K562 (cell line): ENCODE measurements around the gene IL31. TPM values are rescaled to one million over a fixed set of nuclear protein-coding genes. Genes with fewer than 3 reads are reported as not detected.
A peak's percentile ranks its signal among the peaks of the same experiment; 100 is the strongest.

Source experiments
- ATAC-seq: fragments of 200-7000 bp; cut with Tn5 transposase; 3 replicates; pipeline ENCODE4 v1.9.1; 2020; ENCODE audit warnings: moderate library complexity
- BruUV-seq: library from RNA; stranded (reverse); fragments of 400-500 nt; replicated peaks from 2 replicates; lab custom pipeline; 2021; lab: Mats Ljungman, UMichigan
- CTCF ChIA-PET: fragments of 300-600 bp; formaldehyde crosslinking; extraction: SDS; loops from one replicate; lab custom pipeline; 2021; ENCODE audit warnings: low intra/inter-chr PET ratio; lab: Yijun Ruan, JAX
- POLR2A ChIA-PET: fragments of 300-600, 350-650 bp; sonication (Branson Sonifier 250); formaldehyde crosslinking; extraction: SDS; loops from one replicate; lab custom pipeline; 2021; ENCODE audit warnings: antibody characterized with exemption, inconsistent platforms; lab: Yijun Ruan, JAX
- DNase-seq, 4 experiments: peaks; one replicate each; pipeline versions ENCODE4 v3.0.0 to v3.0.0-alpha.2; 2011 to 2018; ENCODE audit warnings: low spot score in 3 of 4, mixed read lengths in 3 of 4; ENCODE audit errors: extremely low read depth in 1 of 4
- FAIRE-seq: peaks from 2 replicates; lab custom pipeline; 2011; peaks lifted over from hg19 to GRCh38; lab: Jason Lieb, UNC
- H2AFZ ChIP-seq: 2 replicates; pipeline ENCODE4 v1.6.0; 2011; ENCODE audit warnings: low read depth, low read length, control low read depth, inconsistent platforms
- H3K27ac ChIP-seq: fragments of 200-600 bp; 3 replicates; pipeline ENCODE4 v1.8.0; 2011; ENCODE audit warnings: low read depth, mild to moderate bottlenecking, control low read depth, inconsistent platforms, low read length, moderate library complexity, mixed read lengths; ENCODE audit errors: extremely low read depth
- H3K27me3 ChIP-seq, 2 experiments: fragments of 300-600 bp in 1 of 2; 2 replicates in 1 of 2; 3 replicates in 1 of 2; pipeline versions ENCODE4 v1.6.0 to v1.8.0; 2011; ENCODE audit warnings: inconsistent platforms in 2 of 2, low read length in 2 of 2, mild to moderate bottlenecking in 1 of 2, mixed read lengths in 1 of 2, moderate library complexity in 1 of 2; ENCODE audit not compliant: control insufficient read depth in 2 of 2, insufficient read depth in 2 of 2
- H3K36me3 ChIP-seq: fragments of 300-600 bp; 3 replicates; pipeline ENCODE4 v1.8.0; 2011; ENCODE audit warnings: mild to moderate bottlenecking, low read length, inconsistent platforms; ENCODE audit not compliant: control insufficient read depth, insufficient read depth
- H3K4me1 ChIP-seq, 2 experiments: fragments of 200-600 bp in 1 of 2; replicated peaks in 1 of 2; 2 replicates in 1 of 2; 3 replicates in 1 of 2; pipeline versions ENCODE4 v1.5.1 to v1.8.0; 2011; ENCODE audit warnings: inconsistent platforms in 2 of 2, low read length in 2 of 2, mild to moderate bottlenecking in 1 of 2, mixed read lengths in 1 of 2, moderate library complexity in 1 of 2; ENCODE audit not compliant: control insufficient read depth in 2 of 2, insufficient read depth in 2 of 2
- H3K4me2 ChIP-seq: 2 replicates; pipeline ENCODE4 v1.6.1; 2011; ENCODE audit warnings: low read length, control low read depth, inconsistent platforms, mixed read lengths; ENCODE audit not compliant: insufficient read depth
- H3K4me3 ChIP-seq: fragments of 200-600 bp; sonication (generic), shearing (Covaris generic); 2 replicates; pipeline ENCODE4 v1.5.1; 2016; ENCODE audit warnings: control low read depth, inconsistent platforms
- H3K79me2 ChIP-seq: fragments of 200-600 bp; 3 replicates; pipeline ENCODE4 v1.8.0; 2011; ENCODE audit warnings: low read length, inconsistent platforms; ENCODE audit not compliant: control insufficient read depth, insufficient read depth
- H3K9ac ChIP-seq, 2 experiments: 2 replicates each; pipeline versions ENCODE4 v1.6.0 to v1.6.1; 2011; ENCODE audit warnings: low read depth in 2 of 2, low read length in 2 of 2, control low read depth in 1 of 2, inconsistent platforms in 1 of 2, mild to moderate bottlenecking in 1 of 2, mixed read lengths in 1 of 2; ENCODE audit not compliant: insufficient read depth in 1 of 2
- H3K9me1 ChIP-seq: one replicate; pipeline ENCODE4 v1.6.0; 2011; ENCODE audit warnings: inconsistent platforms, mild to moderate bottlenecking, low read length, moderate library complexity; ENCODE audit not compliant: control insufficient read depth, insufficient read depth
- H3K9me3 ChIP-seq: replicated peaks from 2 replicates; pipeline ENCODE4 v1.5.1; 2011; ENCODE audit warnings: low read depth, low read length, inconsistent platforms; ENCODE audit not compliant: control insufficient read depth, insufficient read depth
- H4K20me1 ChIP-seq: replicated peaks from 2 replicates; pipeline ENCODE4 v1.6.1; 2011; ENCODE audit warnings: low read length, inconsistent platforms, mixed read lengths; ENCODE audit not compliant: control insufficient read depth, insufficient read depth
- JUN ChIP-seq, 2 experiments: sonication (generic) in 1 of 2; formaldehyde crosslinking in 1 of 2; IDR thresholded peaks; 2 replicates each; pipeline versions ENCODE4 v1.6.1 to v1.8.0; 2012 to 2022; ENCODE audit warnings: borderline replicate concordance in 2 of 2, mild to moderate bottlenecking in 2 of 2, improper control_type of control experiment in 1 of 2, low read depth in 1 of 2, low read length in 1 of 2, missing genetic modification reagents in 1 of 2
- NFE2 ChIP-seq: IDR thresholded peaks from 2 replicates; pipeline ENCODE4 v1.6.1; 2014; ENCODE audit warnings: antibody characterized with exemption, low read depth
- POLR2A ChIP-seq: fragments of 450-650 bp; conservative IDR thresholded peaks from 2 replicates; pipeline ENCODE4 v1.6.1; 2016
- POLR2AphosphoS2 ChIP-seq: IDR thresholded peaks from 2 replicates; pipeline ENCODE4 v1.6.1; 2012; ENCODE audit warnings: low read length, improper control_type of control experiment
- POLR2AphosphoS5 ChIP-seq: IDR thresholded peaks from 2 replicates; pipeline ENCODE4 v1.6.1; 2011; ENCODE audit warnings: mild to moderate bottlenecking, low read depth, low read length, moderate library complexity; ENCODE audit not compliant: control insufficient read depth, insufficient read depth
- PURB ChIP-seq: sonication (generic); formaldehyde crosslinking; IDR thresholded peaks from 2 replicates; pipeline ENCODE4 v1.9.0; 2021; ENCODE audit warnings: low read depth, mild to moderate bottlenecking, missing genetic modification reagents
- RAD21 ChIP-seq, 2 experiments: fragments of 250-450 bp in 1 of 2; fragments of 450-650 bp in 1 of 2; sonication (Bioruptor Pico) in 1 of 2; formaldehyde crosslinking in 1 of 2; IDR thresholded peaks in 1 of 2; conservative IDR thresholded peaks in 1 of 2; 2 replicates each; pipeline versions ENCODE4 v1.4.0 to v1.8.0; 2020 to 2022; ENCODE audit warnings: mild to moderate bottlenecking in 2 of 2, moderate library complexity in 1 of 2
- SUPT5H ChIP-seq: fragments of 450-650 bp; IDR thresholded peaks from 2 replicates; pipeline ENCODE4 v1.6.1; 2016
- ZNF551 ChIP-seq: fragments of 250-450 bp; sonication (Bioruptor Pico); IDR thresholded peaks from 2 replicates; pipeline ENCODE4 v1.5.0; 2021; ENCODE audit warnings: mild to moderate bottlenecking, moderate library complexity
- WGBS: fragments of 100-300 bp; shearing (Covaris generic); methylation state at CpG from one replicate; pipeline ENCODE4 v1.1.6; 2016; ENCODE audit warnings: low coverage, mixed read lengths; ENCODE audit not compliant: insufficient coverage; ENCODE audit errors: missing lambda C conversion rate; 5-methylcytosine and 5-hydroxymethylcytosine counted together
- in situ Hi-C: fragments of 300-500 bp; cut with MboI; formaldehyde crosslinking; loops from 4 replicates; pipeline ENCODE4 v1.15.0; 2018; ENCODE audit warnings: inconsistent platforms, mixed read lengths
- intact Hi-C: fragments of 100-400 bp; cut with micrococcal nuclease; formaldehyde crosslinking; loops from 2 replicates; pipeline ENCODE4 v1.14.2; 2022
- polyA plus RNA-seq, 8 experiments: library from polyadenylated mRNA; depleted of rRNA in 4 of 8; stranded (reverse) in 5 of 8; unstranded in 3 of 8; fragments of >200 nt; fragmentation: Nextera tagmentation in 2 of 8; fragmentation: Illumina TruSeq in 1 of 8; extraction: Ambion mirVana in 2 of 8; extraction: Trizol in 1 of 8; gene quantifications; 2 replicates each; pipeline versions ENCODE4 v1.2.1 to v1.2.3, GENCODE V29; 2011 to 2014; ENCODE audit warnings: inconsistent platforms in 1 of 8, missing spikeins in 1 of 8
- total RNA-seq, 7 experiments: library from RNA; depleted of rRNA in 6 of 7; stranded (reverse); fragments of >200 nt in 6 of 7; fragmentation: Illumina TruSeq in 2 of 7; extraction: Trizol in 2 of 7; gene quantifications; 2 replicates each; pipeline versions ENCODE4 v1.2.1 to v1.2.3, GENCODE V29; 2011 to 2021; ENCODE audit warnings: low replicate concordance in 1 of 7
- TF ChIP-seq, protein P1 (sequence below): sonication (generic); formaldehyde crosslinking; IDR thresholded peaks from 2 replicates; pipeline ENCODE4 v1.8.1; 2023; ENCODE audit warnings: mild to moderate bottlenecking, missing genetic modification reagents
- TF ChIP-seq, protein P2 (sequence below): fragments of 450-650 bp; IDR thresholded peaks from 2 replicates; pipeline ENCODE4 v1.6.1; 2017; ENCODE audit warnings: antibody characterized with exemption, mild to moderate bottlenecking

IL31 gene
- total and polyA plus RNA-seq, 9 of the 15 experiments (the other 6 are each of a cell fraction or from before 2014, with no cell fraction given), result not detected

DNA sequence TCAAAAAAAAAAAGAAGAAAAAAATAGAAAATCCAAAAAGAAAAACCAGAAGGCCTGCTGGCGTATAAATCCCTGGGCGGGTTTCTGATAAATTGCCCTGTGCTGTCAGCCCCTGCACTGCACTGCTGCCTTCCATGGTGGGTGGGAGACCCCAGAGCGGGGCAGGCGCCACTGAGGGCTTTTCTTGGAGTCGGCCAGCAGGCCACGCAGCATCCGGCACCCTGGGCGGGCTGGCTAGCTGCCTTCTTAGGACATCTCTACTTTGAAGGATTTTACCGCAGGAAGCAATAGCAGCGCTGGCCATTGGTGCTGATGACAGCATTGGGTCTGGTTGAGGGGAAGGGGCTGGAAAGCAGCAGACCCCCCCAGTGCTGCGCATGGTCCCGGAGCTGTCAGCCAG is 29.1 kb downstream of the IL31 start:
- Histone ChIP-seq H3K27me3 (no peaks in the 10 kb centered on the region; a peak in 1 of 5 replicates), H3K4me2 (no peak overlapping the region), H3K36me3 (peaks cover 40% of the 10 kb centered on the region; the same call in 2 of the 3 replicates), H3K4me1 (peaks cover 0 to 21% of the 10 kb centered on the region in 2 experiments; a peak in 2 of 5 replicates), H3K4me3 (no peak overlapping the region), H4K20me1 (peaks cover 41% of the 10 kb centered on the region), H3K79me2 (no peaks in the 10 kb centered on the region), H2AFZ (no peak overlapping the region), H3K9me1 (peaks cover 9% of the 10 kb centered on the region), H3K9ac (no peak overlapping the region), H3K9me3 (no peaks in the 10 kb centered on the region), H3K27ac (no peak overlapping the region)
- intact Hi-C loops (no loop called here), in situ Hi-C loops (no loop called here)
- FAIRE-seq (no peak), DNase-seq (no peak), ATAC-seq (peak; percentile 5; the same call in 2 of the 3 replicates)
- POLR2A ChIA-PET, result interaction anchor here (0.6 to 1.0 kb wide), 2 partner anchors 9 to 50 kb away, joined by 3 read pairs; no protein-coding TSS in a partner anchor
- TF ChIP-seq POLR2AphosphoS2 (0 out of 2 replicates have a peak, but pooled peaks have one; percentile 10), JUN (IDR thresholded peaks at IDR 0.05; ENCODE audit: borderline replicate concordance, low read depth, low read length) (no peak), JUN (CRISPR knock-in tag; IDR thresholded peaks at IDR 0.05; ENCODE audit: borderline replicate concordance) (no peak), POLR2AphosphoS5 (0 out of 2 replicates have a peak, but pooled peaks have one; percentile 9), POLR2A (peak; percentile 16; the same call in 1 of the 2 replicates), SUPT5H (0 out of 2 replicates have a peak, but pooled peaks have one; percentile 19), NFE2 (no peak), ZNF551 (CRISPR knock-in tag) (no peak), RAD21 (CRISPR knock-in tag; conservative IDR thresholded peaks at IDR 0.05 in 1 of 2, IDR thresholded peaks at IDR 0.05 in 1 of 2) (no peak), PURB (no peak)
- TF ChIP-seq, protein P1, sequence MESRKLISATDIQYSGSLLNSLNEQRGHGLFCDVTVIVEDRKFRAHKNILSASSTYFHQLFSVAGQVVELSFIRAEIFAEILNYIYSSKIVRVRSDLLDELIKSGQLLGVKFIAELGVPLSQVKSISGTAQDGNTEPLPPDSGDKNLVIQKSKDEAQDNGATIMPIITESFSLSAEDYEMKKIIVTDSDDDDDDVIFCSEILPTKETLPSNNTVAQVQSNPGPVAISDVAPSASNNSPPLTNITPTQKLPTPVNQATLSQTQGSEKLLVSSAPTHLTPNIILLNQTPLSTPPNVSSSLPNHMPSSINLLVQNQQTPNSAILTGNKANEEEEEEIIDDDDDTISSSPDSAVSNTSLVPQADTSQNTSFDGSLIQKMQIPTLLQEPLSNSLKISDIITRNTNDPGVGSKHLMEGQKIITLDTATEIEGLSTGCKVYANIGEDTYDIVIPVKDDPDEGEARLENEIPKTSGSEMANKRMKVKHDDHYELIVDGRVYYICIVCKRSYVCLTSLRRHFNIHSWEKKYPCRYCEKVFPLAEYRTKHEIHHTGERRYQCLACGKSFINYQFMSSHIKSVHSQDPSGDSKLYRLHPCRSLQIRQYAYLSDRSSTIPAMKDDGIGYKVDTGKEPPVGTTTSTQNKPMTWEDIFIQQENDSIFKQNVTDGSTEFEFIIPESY (CRISPR knock-in tag), result peak; percentile 19; the same call in 1 of the 2 replicates
- TF ChIP-seq, protein P2, sequence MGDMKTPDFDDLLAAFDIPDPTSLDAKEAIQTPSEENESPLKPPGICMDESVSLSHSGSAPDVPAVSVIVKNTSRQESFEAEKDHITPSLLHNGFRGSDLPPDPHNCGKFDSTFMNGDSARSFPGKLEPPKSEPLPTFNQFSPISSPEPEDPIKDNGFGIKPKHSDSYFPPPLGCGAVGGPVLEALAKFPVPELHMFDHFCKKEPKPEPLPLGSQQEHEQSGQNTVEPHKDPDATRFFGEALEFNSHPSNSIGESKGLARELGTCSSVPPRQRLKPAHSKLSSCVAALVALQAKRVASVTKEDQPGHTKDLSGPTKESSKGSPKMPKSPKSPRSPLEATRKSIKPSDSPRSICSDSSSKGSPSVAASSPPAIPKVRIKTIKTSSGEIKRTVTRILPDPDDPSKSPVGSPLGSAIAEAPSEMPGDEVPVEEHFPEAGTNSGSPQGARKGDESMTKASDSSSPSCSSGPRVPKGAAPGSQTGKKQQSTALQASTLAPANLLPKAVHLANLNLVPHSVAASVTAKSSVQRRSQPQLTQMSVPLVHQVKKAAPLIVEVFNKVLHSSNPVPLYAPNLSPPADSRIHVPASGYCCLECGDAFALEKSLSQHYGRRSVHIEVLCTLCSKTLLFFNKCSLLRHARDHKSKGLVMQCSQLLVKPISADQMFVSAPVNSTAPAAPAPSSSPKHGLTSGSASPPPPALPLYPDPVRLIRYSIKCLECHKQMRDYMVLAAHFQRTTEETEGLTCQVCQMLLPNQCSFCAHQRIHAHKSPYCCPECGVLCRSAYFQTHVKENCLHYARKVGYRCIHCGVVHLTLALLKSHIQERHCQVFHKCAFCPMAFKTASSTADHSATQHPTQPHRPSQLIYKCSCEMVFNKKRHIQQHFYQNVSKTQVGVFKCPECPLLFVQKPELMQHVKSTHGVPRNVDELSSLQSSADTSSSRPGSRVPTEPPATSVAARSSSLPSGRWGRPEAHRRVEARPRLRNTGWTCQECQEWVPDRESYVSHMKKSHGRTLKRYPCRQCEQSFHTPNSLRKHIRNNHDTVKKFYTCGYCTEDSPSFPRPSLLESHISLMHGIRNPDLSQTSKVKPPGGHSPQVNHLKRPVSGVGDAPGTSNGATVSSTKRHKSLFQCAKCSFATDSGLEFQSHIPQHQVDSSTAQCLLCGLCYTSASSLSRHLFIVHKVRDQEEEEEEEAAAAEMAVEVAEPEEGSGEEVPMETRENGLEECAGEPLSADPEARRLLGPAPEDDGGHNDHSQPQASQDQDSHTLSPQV, result no peak
- TSS peak; percentile 30 for BruUV-seq
- CTCF ChIA-PET, result no interaction called here
- WGBS, result 93% methylated on average over 9 of the region's 12 CpGs
